ENCODE measurements around the gene SLC29A3. TPM values are rescaled to one million over a fixed set of nuclear protein-coding genes. Genes with fewer than 3 reads are reported as not detected.

The SLC29A3 gene
- polyA plus RNA-seq, 1 of the 3 experiments (the other 2 are of a cell fraction), result 3.8 TPM

DNA sequence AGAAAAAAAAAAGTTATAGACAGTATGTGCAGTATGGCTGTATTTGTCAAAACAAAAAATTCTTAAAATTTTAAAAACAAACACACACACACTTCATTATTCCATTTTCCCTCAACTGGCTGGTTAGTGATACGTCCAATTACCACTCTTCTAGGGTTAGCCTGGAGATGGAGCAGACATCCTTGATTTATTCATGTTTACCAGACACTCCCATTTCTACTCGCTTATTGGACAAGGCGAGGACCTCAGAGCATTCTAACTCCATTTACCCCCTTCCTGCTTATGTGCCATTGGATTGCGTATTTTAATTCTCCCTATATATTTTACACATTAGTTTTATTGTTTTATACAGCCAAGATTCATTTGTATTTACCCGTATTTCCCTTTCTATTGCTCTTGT lies 69.1 kb downstream of the SLC29A3 start:
- no peak for DNase-seq
- Histone ChIP-seq H3K27ac (ENCODE audit: low read depth in 2 of 2, low read length in 1 of 2) (no peak overlapping the region), H3K27me3 (ENCODE audit: insufficient read depth) (peaks cover 30% of the 10 kb centered on the region; the same call in 1 of the 2 replicates), H3K79me2 (ENCODE audit: insufficient read depth) (no peaks in the 10 kb centered on the region), H3K4me3 (ENCODE audit: low read depth in 2 of 2, low read length in 1 of 2) (no peak overlapping the region), H4K20me1 (ENCODE audit: insufficient read depth) (no peaks in the 10 kb centered on the region), H3K9me3 (no peaks in the 10 kb centered on the region), H3K36me3 (replicated peaks in 1 of 2; ENCODE audit: control insufficient read depth in 1 of 2, insufficient read depth in 2 of 2, low read length in 1 of 2) (no peaks in the 10 kb centered on the region), H3K4me2 (no peak overlapping the region), H3K4me1 (ENCODE audit: control insufficient read depth in 1 of 2, insufficient read depth in 2 of 2, low read depth in 1 of 2, low read length in 1 of 2) (no peaks in the 10 kb centered on the region), H3F3A (replicated peaks; ENCODE audit: insufficient read depth) (no peaks in the 10 kb centered on the region), H2AFZ (ENCODE audit: low read depth) (no peak overlapping the region), H3K9ac (no peak overlapping the region), H3K9me2 (no peaks in the 10 kb centered on the region)
- ChIA-PET POLR2A (no interaction called here), CTCF (interaction anchor here (0.6 to 2.8 kb wide), 4 partner anchors 8 to 320 kb away, joined by 3 to 22 read pairs (median 3); partner anchors contain the start of gene CDH23)
- WGBS (ENCODE audit: low lambda C conversion rate), result 64% methylated on average over 5 of the region's 5 CpGs
- TF ChIP-seq RAD21 (IDR thresholded peaks at IDR 0.05; ENCODE audit: low read length), result no peak
- no peak for TF ChIP-seq CHD2 (IDR thresholded peaks at IDR 0.05; ENCODE audit: low read length, partially characterized antibody)
- no peak for TF ChIP-seq SIN3A (IDR thresholded peaks at IDR 0.05; ENCODE audit: borderline replicate concordance, low read depth, low read length)

GRCh38 chr10:71388583-71389310 lies 69.7 kb downstream of the SLC29A3 start:
- no peak overlapping the region for H2AFZ ChIP-seq (ENCODE audit: low read depth)
- no peaks in the 10 kb centered on the region for H3K9me3 ChIP-seq
- H4K20me1 ChIP-seq (ENCODE audit: insufficient read depth), result no peaks in the 10 kb centered on the region
- H3K79me2 ChIP-seq (ENCODE audit: insufficient read depth), result no peaks in the 10 kb centered on the region
- H3K9me2 ChIP-seq, result no peaks in the 10 kb centered on the region
- H3K9ac ChIP-seq, result no peak overlapping the region
- no peaks in the 10 kb centered on the region for H3F3A ChIP-seq (replicated peaks; ENCODE audit: insufficient read depth)
- no peaks in the 10 kb centered on the region for H3K4me1 ChIP-seq (ENCODE audit: control insufficient read depth in 1 of 2, insufficient read depth in 2 of 2, low read depth in 1 of 2, low read length in 1 of 2)
- 50% methylated on average over 8 of the region's 8 CpGs for WGBS (ENCODE audit: low lambda C conversion rate)
- no peak for DNase-seq
- no peak overlapping the region for H3K27ac ChIP-seq (ENCODE audit: low read depth in 2 of 2, low read length in 1 of 2)
- H3K4me2 ChIP-seq, result no peak overlapping the region
- peaks cover 30% of the 10 kb centered on the region; the same call in 1 of the 2 replicates for H3K27me3 ChIP-seq (ENCODE audit: insufficient read depth)
- ChIA-PET CTCF (interaction anchor here (0.6 to 12.3 kb wide), 10 partner anchors 8 to 319 kb away, joined by 3 to 223 read pairs (median 4); partner anchors contain the start of gene CDH23), POLR2A (interaction anchor here (0.6 kb wide), 1 partner anchor 20 kb away, joined by 3 read pairs; no protein-coding TSS in a partner anchor)
- no peak overlapping the region for H3K4me3 ChIP-seq (ENCODE audit: low read depth in 2 of 2, low read length in 1 of 2)
- no peaks in the 10 kb centered on the region for H3K36me3 ChIP-seq (replicated peaks in 1 of 2; ENCODE audit: control insufficient read depth in 1 of 2, insufficient read depth in 2 of 2, low read length in 1 of 2)
- TF ChIP-seq MXI1 (IDR thresholded peaks at IDR 0.05; ENCODE audit: low read depth, low read length), result no peak
- TF ChIP-seq MAX (IDR thresholded peaks at IDR 0.05; ENCODE audit: low read depth), result no peak
- no peak for TF ChIP-seq RFX5 (IDR thresholded peaks at IDR 0.05; ENCODE audit: low read length)
- TF ChIP-seq RAD21 (IDR thresholded peaks at IDR 0.05; ENCODE audit: low read length), result no peak
- TF ChIP-seq TCF12 (IDR thresholded peaks at IDR 0.05), result no peak
- no peak for TF ChIP-seq RCOR1 (IDR thresholded peaks at IDR 0.05; ENCODE audit: low read length)
- no peak for TF ChIP-seq USF1 (IDR thresholded peaks at IDR 0.05; ENCODE audit: borderline replicate concordance, low read depth)
- TF ChIP-seq EP300 (IDR thresholded peaks at IDR 0.05; ENCODE audit: borderline replicate concordance in 1 of 2, low read depth in 1 of 2, low read length in 1 of 2), result no peak
- no peak for TF ChIP-seq MEF2A (IDR thresholded peaks at IDR 0.05; ENCODE audit: borderline replicate concordance, low read depth)
- TF ChIP-seq GABPA (IDR thresholded peaks at IDR 0.05; ENCODE audit: low read depth), result no peak
- TF ChIP-seq, protein P1, sequence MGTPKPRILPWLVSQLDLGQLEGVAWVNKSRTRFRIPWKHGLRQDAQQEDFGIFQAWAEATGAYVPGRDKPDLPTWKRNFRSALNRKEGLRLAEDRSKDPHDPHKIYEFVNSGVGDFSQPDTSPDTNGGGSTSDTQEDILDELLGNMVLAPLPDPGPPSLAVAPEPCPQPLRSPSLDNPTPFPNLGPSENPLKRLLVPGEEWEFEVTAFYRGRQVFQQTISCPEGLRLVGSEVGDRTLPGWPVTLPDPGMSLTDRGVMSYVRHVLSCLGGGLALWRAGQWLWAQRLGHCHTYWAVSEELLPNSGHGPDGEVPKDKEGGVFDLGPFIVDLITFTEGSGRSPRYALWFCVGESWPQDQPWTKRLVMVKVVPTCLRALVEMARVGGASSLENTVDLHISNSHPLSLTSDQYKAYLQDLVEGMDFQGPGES (IDR thresholded peaks at IDR 0.05; ENCODE audit: low read depth, low read length), result no peak
- TF ChIP-seq TAF1 (IDR thresholded peaks at IDR 0.05; ENCODE audit: borderline replicate concordance, low read depth, low read length), result no peak
- TF ChIP-seq FOXM1 (IDR thresholded peaks at IDR 0.05; ENCODE audit: low read depth), result no peak
- TF ChIP-seq JUND (IDR thresholded peaks at IDR 0.05), result no peak
- TF ChIP-seq, protein P2, sequence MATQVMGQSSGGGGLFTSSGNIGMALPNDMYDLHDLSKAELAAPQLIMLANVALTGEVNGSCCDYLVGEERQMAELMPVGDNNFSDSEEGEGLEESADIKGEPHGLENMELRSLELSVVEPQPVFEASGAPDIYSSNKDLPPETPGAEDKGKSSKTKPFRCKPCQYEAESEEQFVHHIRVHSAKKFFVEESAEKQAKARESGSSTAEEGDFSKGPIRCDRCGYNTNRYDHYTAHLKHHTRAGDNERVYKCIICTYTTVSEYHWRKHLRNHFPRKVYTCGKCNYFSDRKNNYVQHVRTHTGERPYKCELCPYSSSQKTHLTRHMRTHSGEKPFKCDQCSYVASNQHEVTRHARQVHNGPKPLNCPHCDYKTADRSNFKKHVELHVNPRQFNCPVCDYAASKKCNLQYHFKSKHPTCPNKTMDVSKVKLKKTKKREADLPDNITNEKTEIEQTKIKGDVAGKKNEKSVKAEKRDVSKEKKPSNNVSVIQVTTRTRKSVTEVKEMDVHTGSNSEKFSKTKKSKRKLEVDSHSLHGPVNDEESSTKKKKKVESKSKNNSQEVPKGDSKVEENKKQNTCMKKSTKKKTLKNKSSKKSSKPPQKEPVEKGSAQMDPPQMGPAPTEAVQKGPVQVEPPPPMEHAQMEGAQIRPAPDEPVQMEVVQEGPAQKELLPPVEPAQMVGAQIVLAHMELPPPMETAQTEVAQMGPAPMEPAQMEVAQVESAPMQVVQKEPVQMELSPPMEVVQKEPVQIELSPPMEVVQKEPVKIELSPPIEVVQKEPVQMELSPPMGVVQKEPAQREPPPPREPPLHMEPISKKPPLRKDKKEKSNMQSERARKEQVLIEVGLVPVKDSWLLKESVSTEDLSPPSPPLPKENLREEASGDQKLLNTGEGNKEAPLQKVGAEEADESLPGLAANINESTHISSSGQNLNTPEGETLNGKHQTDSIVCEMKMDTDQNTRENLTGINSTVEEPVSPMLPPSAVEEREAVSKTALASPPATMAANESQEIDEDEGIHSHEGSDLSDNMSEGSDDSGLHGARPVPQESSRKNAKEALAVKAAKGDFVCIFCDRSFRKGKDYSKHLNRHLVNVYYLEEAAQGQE (IDR thresholded peaks at IDR 0.05; ENCODE audit: low read depth, low read length), result no peak
- no peak for TF ChIP-seq USF2 (IDR thresholded peaks at IDR 0.05; ENCODE audit: borderline replicate concordance, low read depth, low read length)

Data from SK-N-SH (cell line).